Heart left ventricle (tissue), 16 donors: ENCODE results near the gene FBXW7. TPM values are rescaled to one million over a fixed set of nuclear protein-coding genes. Genes with fewer than 3 reads are reported as not detected.

Source experiments
- ATAC-seq, 4 donors: fragments of 200-7000 bp; cut with Tn5 transposase; one replicate each; pipeline ENCODE4 v1.9.1; 2020 to 2022; ENCODE audit warnings: moderate library complexity in 4 of 4, mild to moderate bottlenecking in 3 of 4, moderate number of reproducible peaks in 1 of 4
- DNase-seq, 5 donors: peaks; one replicate each; pipeline ENCODE4 v3.0.0-alpha.2; 2020
- H3K27ac ChIP-seq, 12 donors: fragments of 200-600 bp; sonication (generic) in 4 of 12; one replicate each; pipeline versions ENCODE4 v1.5.0 to v1.8.0; 2016 to 2022; ENCODE audit warnings: mild to moderate bottlenecking in 2 of 12
- H3K27me3 ChIP-seq, 9 donors: fragments of 200-600 bp; sonication (generic) in 2 of 9; one replicate each; pipeline versions ENCODE4 v1.5.1 to v1.8.0; 2016 to 2022; ENCODE audit warnings: mild to moderate bottlenecking in 3 of 9
- H3K36me3 ChIP-seq, 9 donors: fragments of 200-600 bp; sonication (generic) in 2 of 9; one replicate each; pipeline versions ENCODE4 v1.5.0 to v1.8.0; 2018 to 2022; ENCODE audit warnings: mild to moderate bottlenecking in 2 of 9
- H3K4me1 ChIP-seq, 12 donors: fragments of 200-600 bp; sonication (generic) in 4 of 12; one replicate each; pipeline versions ENCODE4 v1.5.0 to v1.8.0; 2016 to 2022; ENCODE audit warnings: mild to moderate bottlenecking in 3 of 12
- H3K4me3 ChIP-seq, 12 donors: fragments of 200-600 bp; sonication (generic) in 4 of 12; one replicate each; pipeline versions ENCODE4 v1.5.0 to v1.8.0; 2017 to 2022; ENCODE audit warnings: mild to moderate bottlenecking in 9 of 12, moderate library complexity in 4 of 12
- H3K9me3 ChIP-seq, 12 donors: fragments of 200-600 bp; sonication (generic) in 4 of 12; one replicate each; pipeline versions ENCODE4 v1.5.0 to v1.8.0; 2016 to 2022; ENCODE audit warnings: mild to moderate bottlenecking in 1 of 12
- POLR2A ChIP-seq, 2 donors: fragments of 450-650 bp; IDR thresholded peaks; one replicate each; pipeline ENCODE4 v1.6.1; 2017; ENCODE audit warnings: antibody characterized with exemption in 2 of 2, mild to moderate bottlenecking in 2 of 2, moderate library complexity in 2 of 2
- WGBS, 4 donors: extraction: QIAGEN DNeasy Blood & Tissue Kit in 2 of 4; methylation state at CpG; one replicate each; pipeline versions ENCODE4 v1.1.5 to v1.1.7; 2013 to 2018; 5-methylcytosine and 5-hydroxymethylcytosine counted together
- intact Hi-C, 10 donors: fragments of 100-400 bp; cut with DNase I; formaldehyde crosslinking; loops; one replicate each; pipeline versions ENCODE4 v1.11.1 to v1.14.2; 2022
- polyA plus RNA-seq, 2 donors: library from polyadenylated mRNA; stranded (reverse); fragments of 200-250 nt; gene quantifications; one replicate each; pipeline ENCODE4 v1.2.3, GENCODE V29; 2013
- total RNA-seq, 9 donors: library from RNA; depleted of rRNA in 2 of 9; stranded (reverse); fragments of >200 nt in 2 of 9; fragmentation: NEBNext Ultra II Directional in 3 of 9; extraction: Animal tissue kit (Norgen Biotek cat#: 25700) in 3 of 9; gene quantifications; one replicate each; pipeline versions ENCODE4 v1.1.0 to v1.2.4, GENCODE V29; 2016 to 2023
- TF ChIP-seq, protein P1 (sequence below), 12 donors: fragments of 200-600 bp; sonication (generic) in 4 of 12; IDR thresholded peaks; one replicate each; pipeline versions ENCODE4 v1.5.0 to v1.8.0; 2018 to 2022; ENCODE audit warnings: antibody characterized with exemption in 12 of 12, mild to moderate bottlenecking in 5 of 12
- donor health status: ischemic (EF 13 %, LVEDD 7.1; RV severe dilation, severe dysfunction).
- donor health status: healthy with polysubstance abuse.
- donor health status: DM: no; HTN: yes; CAD: no.
- donor health status: DM: no; HTN: no; CAD: no.
- donor health status: ischemic (EF 25% LVEDD 6.9; RV normal size, moderate dysfunction).
- donor health status: ischemic (EF 25% LVEDD 5.7; RV mildly dilated, moderate dysfunction).
- donor health status: healthy.
- donor health status: DM: yes; HTN: yes; CAD: no.
- donor health status: ischemic (EF 35%, LVEDD 5.7; RV mildly dilated, moderate dysfunction).
- donor health status: nonischemic (EF 11% LVEDD 7.7; RV severe dilation, severe dysfunction).
- donor health status: DM: yes; HTN: yes; CAD: no.
- donor health status: PGD.
- donor health status: ischemic (EF 29% LVEDD 5.4; RV normal size, mild dysfunction).
- donor health status: nonischemic (EF 23%, LVEDD 6.1; RV moderate dilation, normal function).

Gene FBXW7
- total and polyA plus RNA-seq, 11 donors, result 20.6 to 74.1 (median 59.8) TPM

DNA sequence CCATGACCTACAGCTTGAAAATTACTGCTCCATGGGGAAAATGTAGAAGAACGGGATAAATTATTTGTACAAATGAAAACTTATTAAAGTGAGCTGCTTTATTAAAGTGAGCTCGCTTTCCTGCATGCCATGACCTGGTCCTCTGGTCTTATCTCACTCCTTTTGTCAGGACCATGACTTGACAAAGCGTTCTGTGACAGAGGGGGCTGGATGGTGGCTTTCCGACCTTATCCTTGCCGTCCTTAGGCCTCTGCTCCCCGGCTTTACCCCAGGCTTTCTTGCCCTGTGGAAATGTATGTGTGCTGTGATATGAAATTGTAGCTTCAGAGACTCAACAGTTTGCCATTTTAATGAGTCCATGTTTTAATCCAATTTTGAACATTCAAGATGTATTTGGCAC lies 44.0 kb upstream of the FBXW7 start:
- Histone ChIP-seq H3K4me1 (no peaks in the 10 kb centered on the region), H3K27ac (no peak overlapping the region), H3K9me3 (no peaks in the 10 kb centered on the region), H3K4me3 (no peak overlapping the region), H3K27me3 (peaks cover 0 to 6% (median 0%) of the 10 kb centered on the region in 9 donors), H3K36me3 (no peaks in the 10 kb centered on the region)
- ATAC-seq, result no peak
- no peak for DNase-seq
- TF ChIP-seq, protein P1, sequence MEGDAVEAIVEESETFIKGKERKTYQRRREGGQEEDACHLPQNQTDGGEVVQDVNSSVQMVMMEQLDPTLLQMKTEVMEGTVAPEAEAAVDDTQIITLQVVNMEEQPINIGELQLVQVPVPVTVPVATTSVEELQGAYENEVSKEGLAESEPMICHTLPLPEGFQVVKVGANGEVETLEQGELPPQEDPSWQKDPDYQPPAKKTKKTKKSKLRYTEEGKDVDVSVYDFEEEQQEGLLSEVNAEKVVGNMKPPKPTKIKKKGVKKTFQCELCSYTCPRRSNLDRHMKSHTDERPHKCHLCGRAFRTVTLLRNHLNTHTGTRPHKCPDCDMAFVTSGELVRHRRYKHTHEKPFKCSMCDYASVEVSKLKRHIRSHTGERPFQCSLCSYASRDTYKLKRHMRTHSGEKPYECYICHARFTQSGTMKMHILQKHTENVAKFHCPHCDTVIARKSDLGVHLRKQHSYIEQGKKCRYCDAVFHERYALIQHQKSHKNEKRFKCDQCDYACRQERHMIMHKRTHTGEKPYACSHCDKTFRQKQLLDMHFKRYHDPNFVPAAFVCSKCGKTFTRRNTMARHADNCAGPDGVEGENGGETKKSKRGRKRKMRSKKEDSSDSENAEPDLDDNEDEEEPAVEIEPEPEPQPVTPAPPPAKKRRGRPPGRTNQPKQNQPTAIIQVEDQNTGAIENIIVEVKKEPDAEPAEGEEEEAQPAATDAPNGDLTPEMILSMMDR (IDR thresholded peaks at IDR 0.05), result no peak
- TF ChIP-seq POLR2A (IDR thresholded peaks at IDR 0.05), result no peak
- WGBS, 4 donors, result 85 to 94% (median 86%) methylated on average over 6 of the region's 6 CpGs
- intact Hi-C loops, result no loop called here

DNA sequence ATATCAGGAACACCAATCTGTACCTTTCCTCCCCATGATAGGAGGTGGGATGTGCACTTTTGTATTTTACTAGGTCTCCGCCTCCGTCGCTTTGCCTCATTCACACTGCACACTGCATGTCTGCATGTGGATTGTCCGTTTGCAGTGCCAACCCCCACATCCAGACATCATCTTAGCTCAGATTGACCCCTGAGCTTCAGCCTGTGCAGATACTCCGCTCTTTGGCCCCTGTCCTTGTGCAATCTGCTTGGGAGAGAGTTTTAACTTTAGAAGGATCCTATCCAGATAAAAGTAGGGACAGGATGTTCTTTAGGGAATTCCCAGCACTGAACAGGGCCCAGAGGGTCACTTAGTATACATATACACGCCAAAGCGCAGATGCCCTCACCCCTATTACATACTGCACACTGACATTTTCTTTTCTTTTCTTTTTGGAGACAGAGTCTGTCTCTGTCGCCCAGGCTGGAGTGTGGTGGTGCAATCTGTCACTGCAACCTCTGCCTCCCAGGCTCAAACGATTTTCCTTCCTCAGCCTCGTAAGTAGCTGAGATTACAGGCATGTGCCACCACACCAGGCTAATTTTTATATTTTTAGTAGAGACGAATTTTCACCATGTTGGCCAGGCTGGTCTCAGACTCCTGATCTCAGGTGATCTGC lies 43.3 kb upstream of the FBXW7 start:
- DNase-seq, result no peak
- Histone ChIP-seq H3K27me3 (peaks cover 0 to 6% (median 0%) of the 10 kb centered on the region in 9 donors), H3K4me3 (no peak overlapping the region), H3K27ac (no peak overlapping the region), H3K36me3 (no peaks in the 10 kb centered on the region), H3K4me1 (no peaks in the 10 kb centered on the region), H3K9me3 (no peaks in the 10 kb centered on the region)
- intact Hi-C loops, result no loop called here
- no peak for TF ChIP-seq POLR2A (IDR thresholded peaks at IDR 0.05)
- TF ChIP-seq, protein P1 (IDR thresholded peaks at IDR 0.05), result no peak
- ATAC-seq, result no peak
- 75 to 82% (median 80%) methylated on average over 11 of the region's 11 CpGs for WGBS, 4 donors

DNA sequence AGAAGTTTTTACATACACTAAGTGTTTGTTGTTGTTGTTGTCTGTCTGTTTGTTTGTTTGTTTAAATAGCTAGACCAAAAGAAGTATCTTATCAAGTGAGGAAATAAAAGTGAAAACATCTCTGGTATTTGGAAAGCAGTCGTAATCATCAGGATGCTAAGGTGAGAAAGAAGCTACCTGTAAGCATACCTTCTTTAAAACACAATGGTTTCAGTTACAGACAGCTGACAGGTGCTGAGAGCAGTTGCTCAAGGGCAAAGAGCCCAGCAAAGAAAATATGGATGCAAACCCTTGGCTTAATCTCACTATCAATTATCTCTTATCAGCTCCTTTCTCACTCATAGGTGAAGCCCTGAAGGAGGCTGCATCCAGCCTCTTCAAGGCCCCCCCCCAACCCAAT lies 42.8 kb upstream of the FBXW7 start:
- TF ChIP-seq, protein P1 (IDR thresholded peaks at IDR 0.05), result no peak
- TF ChIP-seq POLR2A (IDR thresholded peaks at IDR 0.05), result no peak
- no peak overlapping the region for H3K27ac ChIP-seq
- no peaks in the 10 kb centered on the region for H3K9me3 ChIP-seq
- DNase-seq (no peak), ATAC-seq (no peak)
- H3K4me1 ChIP-seq, result no peaks in the 10 kb centered on the region
- intact Hi-C loops, result no loop called here
- H3K27me3 ChIP-seq, result peaks cover 0 to 6% (median 0%) of the 10 kb centered on the region in 9 donors
- H3K4me3 ChIP-seq, result no peak overlapping the region
- no peaks in the 10 kb centered on the region for H3K36me3 ChIP-seq
- WGBS, 4 donors, result 38 to 58% (median 50%) methylated on average over 1 of the region's 1 CpG

DNA sequence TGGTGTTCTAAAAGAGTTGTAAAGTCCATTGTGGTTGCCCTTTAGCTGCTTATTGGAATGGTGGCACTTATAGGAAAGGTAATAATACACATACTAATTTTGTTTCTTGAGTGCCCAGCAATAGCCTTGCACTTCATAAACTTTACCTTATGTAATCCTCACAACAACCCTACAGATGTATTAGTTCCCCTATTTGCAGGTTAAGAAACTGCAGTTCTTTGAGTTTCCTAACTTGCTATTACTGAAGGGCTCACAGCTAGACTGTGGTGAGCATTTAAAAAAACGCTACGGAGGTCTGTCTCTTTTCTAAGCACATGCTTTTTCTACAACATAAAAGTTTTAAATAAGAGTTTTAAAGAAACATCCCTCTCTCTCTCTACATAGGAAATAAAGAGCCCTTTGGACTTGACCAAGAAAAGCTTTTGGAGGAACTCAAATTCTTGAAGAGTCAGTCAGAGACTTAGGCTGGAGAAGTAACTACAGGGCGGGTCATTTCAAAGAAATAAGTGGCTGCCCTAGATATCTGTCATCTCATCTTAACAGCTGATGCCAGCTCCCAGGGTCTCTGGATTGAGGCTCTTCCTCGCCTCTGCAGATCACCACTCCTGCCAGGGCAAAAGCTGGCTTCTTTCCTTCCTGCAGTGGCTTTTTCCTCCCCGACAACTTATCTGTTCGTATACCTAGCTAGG lies 42.0 kb upstream of the FBXW7 start:
- TF ChIP-seq POLR2A (IDR thresholded peaks at IDR 0.05), result no peak
- TF ChIP-seq, protein P1 (IDR thresholded peaks at IDR 0.05), result no peak
- H3K4me1 ChIP-seq, result no peaks in the 10 kb centered on the region
- DNase-seq (no peak), ATAC-seq (no peak)
- intact Hi-C loops, result no loop called here
- no peaks in the 10 kb centered on the region for H3K36me3 ChIP-seq
- 52 to 67% (median 64%) methylated on average over 6 of the region's 6 CpGs for WGBS, 4 donors
- H3K9me3 ChIP-seq, result no peaks in the 10 kb centered on the region
- H3K27me3 ChIP-seq, result peaks cover 0 to 6% (median 0%) of the 10 kb centered on the region in 9 donors
- no peak overlapping the region for H3K27ac ChIP-seq
- no peak overlapping the region for H3K4me3 ChIP-seq
